NK-92 (cell line): ENCODE data around the gene EFR3B.

ENCODE experiments used
- DNase-seq: peaks from one replicate; lab custom pipeline; 2025; ENCODE audit not compliant: unreplicated experiment; lab: John Stamatoyannopoulos, UW

Gene EFR3B

GRCh38 chr2:25176138-25176537 lies 134.3 kb downstream of the EFR3B start:
- DNase-seq, result no peak

GRCh38 chr2:25176541-25177181 lies 134.8 kb downstream of the EFR3B start:
- no peak for DNase-seq

GRCh38 chr2:25177211-25177611 lies 135.3 kb downstream of the EFR3B start:
- no peak for DNase-seq

GRCh38 chr2:25178976-25179375 lies 137.1 kb downstream of the EFR3B start:
- no peak for DNase-seq

GRCh38 chr2:25184254-25184653 lies 142.4 kb downstream of the EFR3B start:
- DNase-seq, result no peak

GRCh38 chr2:25187729-25188350 lies 146.0 kb downstream of the EFR3B start:
- DNase-seq, result no peak

GRCh38 chr2:25188405-25188804 lies 146.5 kb downstream of the EFR3B start:
- DNase-seq, result no peak

- DNase-seq, result no peak
Measured at GRCh38 chr2:25190536-25190935, 148.7 kb downstream of the EFR3B start.

GRCh38 chr2:25194576-25195122 lies 152.8 kb downstream of the EFR3B start:
- no peak for DNase-seq

GRCh38 chr2:25197336-25198208 lies 155.7 kb downstream of the EFR3B start:
- no peak for DNase-seq

- no peak for DNase-seq
Measured at GRCh38 chr2:25198209-25198525, 156.3 kb downstream of the EFR3B start.

GRCh38 chr2:25198576-25198975 lies 156.7 kb downstream of the EFR3B start:
- no peak for DNase-seq

- no peak for DNase-seq
Measured at GRCh38 chr2:25201265-25201664, 159.4 kb downstream of the EFR3B start.

GRCh38 chr2:25201794-25202193 lies 159.9 kb downstream of the EFR3B start:
- DNase-seq, result no peak

GRCh38 chr2:25202275-25202674 lies 160.4 kb downstream of the EFR3B start:
- no peak for DNase-seq

GRCh38 chr2:25204190-25204838 lies 162.4 kb downstream of the EFR3B start:
- DNase-seq, result no peak

GRCh38 chr2:25207078-25207545 lies 165.2 kb downstream of the EFR3B start:
- no peak for DNase-seq
